Heart left ventricle (tissue), 13 donors: ENCODE data around the gene EXOSC10.
"Not testable (repeated sequence)": the region's sequence is repeated elsewhere in the genome, so short reads cannot be mapped to it uniquely, and the experiment has no call there.

Experiments used
- POLR2A ChIP-seq, 2 donors: fragments of 450-650 bp; IDR thresholded peaks; one replicate each; pipeline ENCODE4 v1.6.1; 2017; ENCODE audit warnings: antibody characterized with exemption in 2 of 2, mild to moderate bottlenecking in 2 of 2, moderate library complexity in 2 of 2
- TF ChIP-seq, protein P1 (sequence below), 12 donors: fragments of 200-600 bp; sonication (generic) in 4 of 12; IDR thresholded peaks; one replicate each; pipeline versions ENCODE4 v1.5.0 to v1.8.0; 2018 to 2022; ENCODE audit warnings: antibody characterized with exemption in 12 of 12, mild to moderate bottlenecking in 5 of 12
- donor health status: ischemic (EF 13 %, LVEDD 7.1; RV severe dilation, severe dysfunction).
- donor health status: DM: no; HTN: yes; CAD: no.
- donor health status: DM: no; HTN: no; CAD: no.
- donor health status: ischemic (EF 25% LVEDD 6.9; RV normal size, moderate dysfunction).
- donor health status: ischemic (EF 25% LVEDD 5.7; RV mildly dilated, moderate dysfunction).
- donor health status: ischemic (EF 35%, LVEDD 5.7; RV mildly dilated, moderate dysfunction).
- donor health status: nonischemic (EF 11% LVEDD 7.7; RV severe dilation, severe dysfunction).
- donor health status: DM: yes; HTN: yes; CAD: no.
- donor health status: PGD.
- donor health status: ischemic (EF 29% LVEDD 5.4; RV normal size, mild dysfunction).
- donor health status: nonischemic (EF 23%, LVEDD 6.1; RV moderate dilation, normal function).

DNA sequence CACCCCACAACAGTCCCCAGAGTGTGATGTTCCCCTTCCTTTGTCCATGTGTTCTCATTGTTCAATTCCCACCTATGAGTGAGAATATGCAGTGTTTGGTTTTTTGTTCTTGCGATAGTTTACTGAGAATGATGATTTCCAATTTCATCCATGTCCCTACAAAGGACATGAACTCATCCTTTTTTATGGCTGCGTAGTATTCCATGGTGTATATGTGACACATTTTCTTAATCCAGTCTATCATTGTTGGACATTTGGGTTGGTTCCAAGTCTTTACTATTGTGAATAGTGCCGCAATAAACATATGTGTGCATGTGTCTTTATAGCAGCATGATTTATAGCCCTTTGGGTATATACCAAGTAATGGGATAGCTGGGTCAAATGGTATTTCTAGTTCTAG is 15.9 kb downstream of the EXOSC10 start:
- TF ChIP-seq, protein P1, sequence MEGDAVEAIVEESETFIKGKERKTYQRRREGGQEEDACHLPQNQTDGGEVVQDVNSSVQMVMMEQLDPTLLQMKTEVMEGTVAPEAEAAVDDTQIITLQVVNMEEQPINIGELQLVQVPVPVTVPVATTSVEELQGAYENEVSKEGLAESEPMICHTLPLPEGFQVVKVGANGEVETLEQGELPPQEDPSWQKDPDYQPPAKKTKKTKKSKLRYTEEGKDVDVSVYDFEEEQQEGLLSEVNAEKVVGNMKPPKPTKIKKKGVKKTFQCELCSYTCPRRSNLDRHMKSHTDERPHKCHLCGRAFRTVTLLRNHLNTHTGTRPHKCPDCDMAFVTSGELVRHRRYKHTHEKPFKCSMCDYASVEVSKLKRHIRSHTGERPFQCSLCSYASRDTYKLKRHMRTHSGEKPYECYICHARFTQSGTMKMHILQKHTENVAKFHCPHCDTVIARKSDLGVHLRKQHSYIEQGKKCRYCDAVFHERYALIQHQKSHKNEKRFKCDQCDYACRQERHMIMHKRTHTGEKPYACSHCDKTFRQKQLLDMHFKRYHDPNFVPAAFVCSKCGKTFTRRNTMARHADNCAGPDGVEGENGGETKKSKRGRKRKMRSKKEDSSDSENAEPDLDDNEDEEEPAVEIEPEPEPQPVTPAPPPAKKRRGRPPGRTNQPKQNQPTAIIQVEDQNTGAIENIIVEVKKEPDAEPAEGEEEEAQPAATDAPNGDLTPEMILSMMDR (IDR thresholded peaks at IDR 0.05) = not testable (repeated sequence)
- not testable (repeated sequence) for TF ChIP-seq POLR2A (IDR thresholded peaks at IDR 0.05)
